Liver (tissue), 9 donors: Measurements from ENCODE around the gene SF3B3. TPM values are rescaled to one million over a fixed set of nuclear protein-coding genes. Genes with fewer than 3 reads are reported as not detected.
A peak's percentile ranks its signal among the peaks of the same experiment; 100 is the strongest.

ENCODE experiments used
- DNase-seq: peaks from one replicate; pipeline ENCODE4 v3.0.0-alpha.2; 2017; ENCODE audit warnings: low spot score
- H3K27ac ChIP-seq, 2 donors: one replicate each; pipeline ENCODE4 v1.7.0; 2013; ENCODE audit warnings: inconsistent platforms in 2 of 2, low read length in 2 of 2, control low read depth in 1 of 2, low read depth in 1 of 2, mild to moderate bottlenecking in 1 of 2
- H3K27me3 ChIP-seq, 4 donors: one replicate each; pipeline versions ENCODE4 v1.6.1 to v1.7.0; 2013; ENCODE audit warnings: low read length in 3 of 4, inconsistent platforms in 1 of 4, mild to moderate bottlenecking in 1 of 4, moderate library complexity in 1 of 4; ENCODE audit not compliant: control insufficient read depth in 4 of 4, insufficient read depth in 4 of 4
- H3K36me3 ChIP-seq, 4 donors: one replicate each; pipeline versions ENCODE4 v1.6.1 to v1.7.0; 2013; ENCODE audit warnings: low read length in 3 of 4, mild to moderate bottlenecking in 3 of 4, low read depth in 1 of 4, moderate library complexity in 1 of 4; ENCODE audit not compliant: control insufficient read depth in 4 of 4, insufficient read depth in 3 of 4
- H3K4me1 ChIP-seq, 4 donors: one replicate each; pipeline versions ENCODE4 v1.6.1 to v1.7.0; 2013; ENCODE audit warnings: low read length in 3 of 4, mild to moderate bottlenecking in 3 of 4, moderate library complexity in 1 of 4; ENCODE audit not compliant: control insufficient read depth in 4 of 4, insufficient read depth in 4 of 4
- H3K4me3 ChIP-seq, 3 donors: one replicate each; pipeline versions ENCODE4 v1.6.1 to v1.7.0; 2013; ENCODE audit warnings: low read length in 3 of 3, control low read depth in 1 of 3, low read depth in 1 of 3, mild to moderate bottlenecking in 1 of 3
- H3K9ac ChIP-seq, 2 donors: one replicate each; pipeline ENCODE4 v1.7.0; 2013; ENCODE audit warnings: low read length in 2 of 2, mild to moderate bottlenecking in 2 of 2, moderate library complexity in 2 of 2, control low read depth in 1 of 2, low read depth in 1 of 2
- H3K9me3 ChIP-seq, 4 donors: one replicate each; pipeline versions ENCODE4 v1.6.1 to v1.7.0; 2013; ENCODE audit warnings: low read length in 3 of 4; ENCODE audit not compliant: control insufficient read depth in 4 of 4
- CTCF ChIP-seq: fragments of 150-350 bp; IDR thresholded peaks from 2 replicates; pipeline ENCODE4 v1.5.1; 2017; ENCODE audit warnings: improper control_type of control experiment, low read depth, low read length; ENCODE audit not compliant: missing input control
- EGR1 ChIP-seq, 2 donors: IDR thresholded peaks; 2 replicates each; pipeline ENCODE4 v1.6.1; 2016 to 2018; ENCODE audit warnings: antibody characterized with exemption in 2 of 2, low read depth in 2 of 2
- FOXA1 ChIP-seq: IDR thresholded peaks from 2 replicates; pipeline ENCODE4 v1.6.1; 2016; ENCODE audit warnings: antibody characterized with exemption
- FOXA2 ChIP-seq: IDR thresholded peaks from 2 replicates; pipeline ENCODE4 v1.6.1; 2016; ENCODE audit warnings: antibody characterized with exemption
- GABPA ChIP-seq, 2 donors: IDR thresholded peaks in 1 of 2; conservative IDR thresholded peaks in 1 of 2; 2 replicates each; pipeline ENCODE4 v1.6.1; 2016; ENCODE audit warnings: antibody characterized with exemption in 2 of 2, mild to moderate bottlenecking in 1 of 2, moderate library complexity in 1 of 2
- HNF4A ChIP-seq, 2 donors: conservative IDR thresholded peaks; 2 replicates each; pipeline ENCODE4 v1.6.1; 2016; ENCODE audit warnings: antibody characterized with exemption in 2 of 2, mild to moderate bottlenecking in 2 of 2
- HNF4G ChIP-seq: IDR thresholded peaks from 2 replicates; pipeline ENCODE4 v1.6.1; 2016; ENCODE audit warnings: antibody characterized with exemption
- JUND ChIP-seq, 2 donors: IDR thresholded peaks; 2 replicates each; pipeline ENCODE4 v1.6.1; 2016; ENCODE audit warnings: antibody characterized with exemption in 2 of 2
- MAX ChIP-seq: IDR thresholded peaks from 2 replicates; pipeline ENCODE4 v1.6.1; 2016; ENCODE audit warnings: antibody characterized with exemption
- NR2F2 ChIP-seq: IDR thresholded peaks from 2 replicates; pipeline ENCODE4 v1.6.1; 2016; ENCODE audit warnings: antibody characterized with exemption
- RAD21 ChIP-seq, 2 donors: IDR thresholded peaks; 2 replicates each; pipeline ENCODE4 v1.6.1; 2016; ENCODE audit warnings: antibody characterized with exemption in 2 of 2, mild to moderate bottlenecking in 2 of 2
- REST ChIP-seq: IDR thresholded peaks from 2 replicates; pipeline ENCODE4 v1.6.1; 2016; ENCODE audit warnings: antibody characterized with exemption, mild to moderate bottlenecking
- RXRA ChIP-seq, 2 donors: IDR thresholded peaks; 2 replicates each; pipeline ENCODE4 v1.6.1; 2017 to 2018; ENCODE audit warnings: antibody characterized with exemption in 2 of 2, mild to moderate bottlenecking in 1 of 2
- TAF1 ChIP-seq: conservative IDR thresholded peaks from 2 replicates; pipeline ENCODE4 v1.6.1; 2016; ENCODE audit warnings: antibody characterized with exemption, mild to moderate bottlenecking
- YY1 ChIP-seq: IDR thresholded peaks from 2 replicates; pipeline ENCODE4 v1.6.1; 2016; ENCODE audit warnings: antibody characterized with exemption, mild to moderate bottlenecking
- ZBTB33 ChIP-seq: IDR thresholded peaks from 2 replicates; pipeline ENCODE4 v1.6.1; 2016; ENCODE audit warnings: antibody characterized with exemption
- WGBS: extraction: QIAGEN DNeasy Blood & Tissue Kit; methylation state at CpG from one replicate; pipeline ENCODE4 v1.1.7; 2013; 5-methylcytosine and 5-hydroxymethylcytosine counted together
- polyA plus RNA-seq, 2 donors: library from polyadenylated mRNA; stranded (reverse) in 1 of 2; unstranded in 1 of 2; fragments of 200-250 nt in 1 of 2; fragments of >200 nt in 1 of 2; fragmentation: Nextera tagmentation in 1 of 2; extraction: Ambion mirVana in 1 of 2; gene quantifications; one replicate each; pipeline versions ENCODE4 v1.2.1 to v1.2.3, GENCODE V29; 2013 to 2015
- total RNA-seq, 2 donors: library from RNA; depleted of rRNA; stranded (reverse); fragments of >200 nt; gene quantifications; one replicate each; pipeline ENCODE4 v1.2.3, GENCODE V29; 2014
- donor health status: healthy.
- donor health status: healthy.
- donor health status: healthy.
- donor health status: healthy.
- donor health status: healthy.

SF3B3 gene
- total and polyA plus RNA-seq, 4 donors, result 38.9 to 77.8 (median 53.2) TPM

GRCh38 chr16:70572050-70572925, 48.7 kb downstream of the SF3B3 start:
- H3K4me1 ChIP-seq, result peaks cover 0 to 5% (median 3%) of the 10 kb centered on the region in 4 donors
- H3K9ac ChIP-seq, result no peak overlapping the region
- WGBS, result 90% methylated on average over 5 of the region's 5 CpGs
- no peak overlapping the region for H3K4me3 ChIP-seq
- H3K27me3 ChIP-seq, result no peaks in the 10 kb centered on the region
- TF ChIP-seq GABPA (IDR thresholded peaks at IDR 0.05 in 1 of 2, conservative IDR thresholded peaks at IDR 0.05 in 1 of 2), result no peak
- no peak for TF ChIP-seq HNF4A (conservative IDR thresholded peaks at IDR 0.05)
- TF ChIP-seq CTCF, result no peak
- TF ChIP-seq RXRA (IDR thresholded peaks at IDR 0.05), result no peak
- no peak for TF ChIP-seq RAD21 (IDR thresholded peaks at IDR 0.05)
- no peak for TF ChIP-seq TAF1
- TF ChIP-seq REST, result no peak
- no peak for TF ChIP-seq NR2F2
- no peak for TF ChIP-seq YY1
- H3K9me3 ChIP-seq, result no peaks in the 10 kb centered on the region
- H3K36me3 ChIP-seq, result peaks cover 15 to 61% (median 53%) of the 10 kb centered on the region in 4 donors
- no peak for DNase-seq
- H3K27ac ChIP-seq, result peak overlapping the region; percentile 3 to 31

- DNase-seq, result no peak
- H3K27me3 ChIP-seq, result no peaks in the 10 kb centered on the region
- H3K4me1 ChIP-seq, result peaks cover 0 to 5% (median 3%) of the 10 kb centered on the region in 4 donors
- no peak for TF ChIP-seq FOXA1
- no peak for TF ChIP-seq FOXA2
- TF ChIP-seq JUND (IDR thresholded peaks at IDR 0.05), result no peak
- no peak for TF ChIP-seq RAD21 (IDR thresholded peaks at IDR 0.05)
- no peak for TF ChIP-seq HNF4G
- TF ChIP-seq HNF4A (conservative IDR thresholded peaks at IDR 0.05), result no peak
- TF ChIP-seq ZBTB33, result no peak
- TF ChIP-seq GABPA (IDR thresholded peaks at IDR 0.05 in 1 of 2, conservative IDR thresholded peaks at IDR 0.05 in 1 of 2), result no peak
- TF ChIP-seq REST, result no peak
- TF ChIP-seq RXRA (IDR thresholded peaks at IDR 0.05), result no peak
- TF ChIP-seq TAF1, result no peak
- TF ChIP-seq EGR1 (IDR thresholded peaks at IDR 0.05; ENCODE audit: low read depth in 2 of 2), result no peak
- TF ChIP-seq CTCF, result no peak
- no peak for TF ChIP-seq MAX
- H3K4me3 ChIP-seq, result no peak overlapping the region
- peaks cover 12 to 55% (median 48%) of the 10 kb centered on the region in 4 donors for H3K36me3 ChIP-seq
- no peak overlapping the region for H3K9ac ChIP-seq
- 78% methylated on average over 2 of the region's 2 CpGs for WGBS
- H3K27ac ChIP-seq, result peak overlapping the region; percentile 31 to 43
- H3K9me3 ChIP-seq, result no peaks in the 10 kb centered on the region
Observed at GRCh38 chr16:70572926-70573270, 49.3 kb downstream of the SF3B3 start.
